ENCODE data around the gene KRTAP10-12.

DNA sequence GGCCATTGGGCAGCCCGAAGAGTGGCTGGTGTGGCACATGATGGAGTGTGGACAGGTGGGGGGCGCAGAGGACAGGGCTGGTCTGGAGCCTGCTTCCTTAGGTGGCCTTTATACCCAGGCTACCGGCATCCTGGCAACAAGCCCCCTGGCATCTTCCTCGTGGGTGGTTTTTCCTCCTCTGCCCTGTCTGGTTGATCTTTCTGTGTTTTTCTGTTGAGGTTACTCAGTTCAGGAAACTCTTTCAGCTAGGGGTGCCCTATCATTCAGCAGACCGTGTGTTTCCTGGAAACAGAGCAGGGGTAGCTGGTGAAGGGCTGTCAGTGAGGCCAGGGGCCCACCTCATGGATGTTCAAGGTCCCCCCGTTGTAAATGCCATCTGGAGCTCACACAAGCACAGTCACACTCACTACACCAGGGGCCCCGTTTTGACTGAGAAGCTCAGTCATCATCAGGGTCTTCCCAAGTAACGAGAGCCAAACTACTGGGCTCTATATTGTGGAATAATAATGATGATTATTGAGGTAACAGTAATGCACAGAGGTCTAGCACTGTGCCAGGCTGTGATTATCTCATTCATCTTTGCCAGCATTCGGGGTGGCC is 42.3 kb upstream of the KRTAP10-12 start, which contains the start of gene KRTAP12-4:
- TF ChIP-seq, protein P1, sequence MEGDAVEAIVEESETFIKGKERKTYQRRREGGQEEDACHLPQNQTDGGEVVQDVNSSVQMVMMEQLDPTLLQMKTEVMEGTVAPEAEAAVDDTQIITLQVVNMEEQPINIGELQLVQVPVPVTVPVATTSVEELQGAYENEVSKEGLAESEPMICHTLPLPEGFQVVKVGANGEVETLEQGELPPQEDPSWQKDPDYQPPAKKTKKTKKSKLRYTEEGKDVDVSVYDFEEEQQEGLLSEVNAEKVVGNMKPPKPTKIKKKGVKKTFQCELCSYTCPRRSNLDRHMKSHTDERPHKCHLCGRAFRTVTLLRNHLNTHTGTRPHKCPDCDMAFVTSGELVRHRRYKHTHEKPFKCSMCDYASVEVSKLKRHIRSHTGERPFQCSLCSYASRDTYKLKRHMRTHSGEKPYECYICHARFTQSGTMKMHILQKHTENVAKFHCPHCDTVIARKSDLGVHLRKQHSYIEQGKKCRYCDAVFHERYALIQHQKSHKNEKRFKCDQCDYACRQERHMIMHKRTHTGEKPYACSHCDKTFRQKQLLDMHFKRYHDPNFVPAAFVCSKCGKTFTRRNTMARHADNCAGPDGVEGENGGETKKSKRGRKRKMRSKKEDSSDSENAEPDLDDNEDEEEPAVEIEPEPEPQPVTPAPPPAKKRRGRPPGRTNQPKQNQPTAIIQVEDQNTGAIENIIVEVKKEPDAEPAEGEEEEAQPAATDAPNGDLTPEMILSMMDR (conservative IDR thresholded peaks at IDR 0.05 in 1 of 2, IDR thresholded peaks at IDR 0.05 in 1 of 2; ENCODE audit: extremely low read depth in 1 of 2, insufficient read depth in 1 of 2, low read depth in 1 of 2, low read length in 2 of 2): no peak
- TF ChIP-seq EZH2 (IDR thresholded peaks at IDR 0.05; ENCODE audit: borderline replicate concordance, low read length): no peak

Measured in mammary epithelial cell (primary cell).